LNCaP clone FGC (cell line): ENCODE measurements around the gene PPM1H.

ENCODE experiments used
- DNase-seq: peaks from one replicate; pipeline ENCODE4 v3.0.0-alpha.2; 2011; ENCODE audit warnings: low read depth
- H3K4me3 ChIP-seq: 2 replicates; pipeline ENCODE4 v1.5.1; 2011; ENCODE audit warnings: mild to moderate bottlenecking, low read depth, low read length, control low read depth
- CTCF ChIP-seq: IDR thresholded peaks from 2 replicates; pipeline ENCODE4 v1.5.1; 2012; ENCODE audit warnings: mild to moderate bottlenecking; ENCODE audit not compliant: control insufficient read depth, insufficient read depth; ENCODE audit errors: extremely low read depth

Gene PPM1H

GRCh38 chr12:62915204-62915529 lies 19.8 kb downstream of the PPM1H start:
- no peak for DNase-seq
- H3K4me3 ChIP-seq, result no peak overlapping the region
- TF ChIP-seq CTCF, result no peak

- DNase-seq, result no peak
- no peak for TF ChIP-seq CTCF
- no peak overlapping the region for H3K4me3 ChIP-seq
These were observed 20.3 kb downstream of the PPM1H start for GRCh38 chr12:62914443-62915203.

GRCh38 chr12:62913380-62913779 lies 21.6 kb downstream of the PPM1H start:
- peak; percentile 78 for DNase-seq
- H3K4me3 ChIP-seq, result peak overlapping the region; percentile 11; the same call in 1 of the 2 replicates
- no peak for TF ChIP-seq CTCF

- TF ChIP-seq CTCF, result no peak
- DNase-seq, result peak; percentile 88
- peak overlapping the region; percentile 11; the same call in 1 of the 2 replicates for H3K4me3 ChIP-seq
These were observed 22.3 kb downstream of the PPM1H start for GRCh38 chr12:62912644-62913043.

GRCh38 chr12:62911286-62911685 lies 23.7 kb downstream of the PPM1H start:
- no peak overlapping the region for H3K4me3 ChIP-seq
- DNase-seq, result no peak
- no peak for TF ChIP-seq CTCF

GRCh38 chr12:62910549-62911169 lies 24.3 kb downstream of the PPM1H start:
- TF ChIP-seq CTCF, result no peak
- H3K4me3 ChIP-seq, result no peak overlapping the region
- no peak for DNase-seq
